CD4-positive, alpha-beta T cell treated with Interleukin-6 at 100 ng/mL for 8 hours (primary cell): ENCODE results near the gene FOXJ3.
"Not testable (repeated sequence)": the region's sequence is repeated elsewhere in the genome, so short reads cannot be mapped to it uniquely, and the experiment has no call there.

Source experiments
- DNase-seq: peaks from one replicate; pipeline ENCODE4 v3.0.0-alpha.2; 2020; ENCODE audit warnings: mixed read lengths, low spot score

The FOXJ3 gene

DNA sequence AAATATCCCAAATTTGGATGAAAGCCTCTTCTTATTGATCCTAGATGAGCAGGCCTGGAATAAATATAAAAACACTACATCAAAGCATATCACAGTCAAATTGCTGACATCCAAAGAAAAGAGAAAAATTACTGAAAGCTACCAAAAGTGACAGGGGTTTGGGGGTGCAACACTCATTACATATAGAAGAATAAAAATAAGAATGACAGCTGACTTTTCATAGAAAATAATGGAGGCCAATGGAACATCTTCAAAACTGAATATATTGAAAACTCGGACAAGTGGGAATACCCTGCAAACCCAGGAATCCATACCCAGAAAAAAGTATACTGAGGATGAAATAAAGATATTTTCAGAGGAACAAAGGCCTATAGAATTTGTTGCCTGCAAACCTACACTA is 84.0 kb downstream of the FOXJ3 start:
- no peak for DNase-seq

DNA sequence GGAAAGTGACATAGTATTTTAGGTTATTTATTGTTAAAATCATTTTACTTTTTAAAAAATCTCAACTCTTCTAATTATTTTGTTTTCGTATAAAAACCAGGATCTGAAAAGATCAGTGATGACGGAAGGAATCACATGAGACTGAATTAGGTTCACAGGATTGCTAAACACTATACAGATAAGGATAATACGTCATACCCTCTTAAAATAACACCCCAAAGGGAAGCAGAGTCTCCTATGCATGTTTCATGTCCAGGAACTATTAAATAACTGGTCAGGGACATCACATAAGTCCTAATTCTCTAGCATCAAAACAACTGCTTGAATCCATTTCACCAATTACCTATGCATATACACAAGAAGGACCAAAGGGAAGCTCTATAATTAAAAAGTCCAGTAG is 84.9 kb downstream of the FOXJ3 start:
- no peak for DNase-seq

DNA sequence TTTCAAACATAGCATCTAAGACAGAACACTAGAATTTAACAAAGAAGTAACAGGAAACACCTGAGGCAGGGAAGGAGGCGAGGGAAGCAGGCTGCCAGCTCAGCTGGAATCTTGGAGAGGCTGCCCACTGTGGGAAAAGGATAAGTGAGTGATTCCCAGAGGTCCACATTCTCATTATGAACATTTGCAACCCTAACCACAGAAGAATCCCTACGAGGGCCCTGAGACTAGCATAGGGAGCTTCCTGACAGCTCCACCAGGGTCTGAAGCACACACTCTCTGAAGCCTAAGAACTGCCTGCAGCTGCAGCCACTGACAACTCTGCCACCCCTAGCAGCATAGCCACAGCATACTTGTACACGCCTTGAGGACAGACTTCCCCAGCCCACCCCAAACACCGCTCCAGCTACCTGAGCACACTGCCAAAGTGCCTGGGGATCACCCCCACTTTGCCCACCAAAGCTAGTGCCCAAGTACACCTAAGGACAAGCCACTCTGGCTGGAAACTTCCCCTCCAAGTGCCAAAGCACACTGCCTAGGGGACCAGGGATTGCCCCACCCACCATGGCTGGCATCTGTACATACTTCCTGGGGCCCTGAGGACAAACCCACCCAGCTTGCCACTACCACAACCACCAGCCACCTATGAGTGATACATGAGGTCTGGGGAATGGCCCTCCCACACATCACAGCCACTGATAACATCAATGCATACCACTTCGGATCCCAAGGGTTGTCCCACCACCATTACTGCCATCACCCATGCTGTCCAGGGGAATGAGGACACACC is 93.9 kb downstream of the FOXJ3 start:
- no peak for DNase-seq

DNA sequence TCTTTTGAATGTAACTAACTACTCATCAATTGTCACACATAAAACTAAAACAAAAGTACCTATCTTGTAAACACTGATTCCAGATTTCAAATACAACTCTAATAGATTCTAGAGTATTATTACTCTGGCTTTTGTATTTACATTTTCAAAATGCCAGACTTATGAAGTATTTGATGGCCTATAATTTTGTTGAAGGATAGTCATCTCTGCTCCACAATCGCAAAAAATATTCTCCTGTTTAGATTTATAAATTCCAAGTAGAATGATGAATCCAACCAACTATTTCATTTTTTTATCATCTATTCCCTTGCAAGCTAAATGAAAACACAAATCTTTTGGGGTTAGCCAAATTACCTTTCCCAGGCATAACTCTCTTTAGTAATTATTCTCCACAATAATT is 95.5 kb downstream of the FOXJ3 start:
- no peak for DNase-seq

DNA sequence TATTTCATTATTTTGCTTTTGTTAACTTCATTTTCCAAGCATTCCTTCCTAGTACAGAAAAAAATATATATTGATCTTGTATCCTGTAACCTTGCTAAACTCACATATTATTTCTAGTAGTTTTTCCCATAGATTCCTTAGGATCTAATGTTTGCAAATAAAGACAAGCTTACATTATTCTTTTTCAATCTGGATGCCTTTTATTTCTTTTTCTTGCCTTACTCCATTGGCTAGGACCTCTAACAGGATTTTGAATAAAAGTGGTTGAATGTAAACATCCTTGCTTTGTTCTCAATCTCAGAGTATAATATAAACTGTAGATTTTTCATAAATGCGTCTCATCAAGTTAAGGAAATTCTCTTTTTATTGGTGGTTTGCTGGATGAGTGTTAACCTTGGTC is 96.0 kb downstream of the FOXJ3 start:
- DNase-seq: no peak

DNA sequence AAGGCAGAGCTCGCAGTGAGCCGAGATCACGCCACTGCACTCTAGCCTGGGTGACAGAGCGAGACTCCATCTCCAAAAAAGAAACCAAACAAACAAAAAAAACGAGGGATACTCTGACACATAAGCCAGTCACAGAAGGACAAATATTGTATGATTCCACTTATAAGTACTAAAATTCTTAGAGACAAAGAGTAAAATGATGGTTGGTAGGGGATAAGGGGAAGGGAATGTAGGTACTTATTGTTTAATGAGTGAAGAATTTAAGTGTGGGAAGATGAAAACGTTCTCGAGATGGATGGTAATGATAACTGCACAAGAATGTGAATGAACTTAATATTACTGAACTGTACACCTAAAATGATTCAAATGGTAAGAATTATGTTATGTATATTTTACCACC is 103.8 kb downstream of the FOXJ3 start:
- no peak for DNase-seq

DNA sequence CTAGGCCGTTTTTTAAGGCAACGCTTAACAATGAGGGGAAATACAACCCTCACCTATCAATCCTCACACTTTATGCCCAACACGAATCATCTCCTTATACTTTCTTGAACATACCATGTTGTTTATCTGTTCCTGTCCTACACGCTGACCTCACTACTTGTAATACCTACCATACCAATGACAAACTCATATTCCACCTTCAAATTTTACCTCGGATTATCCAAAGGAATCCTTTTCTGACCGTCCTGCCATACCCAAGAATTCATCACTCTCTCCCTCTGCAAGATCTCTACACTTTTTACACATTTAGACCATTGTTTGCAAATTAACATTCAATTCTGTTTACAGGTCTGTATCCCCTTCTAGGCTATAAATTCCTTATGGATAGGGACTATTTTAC is 106.1 kb downstream of the FOXJ3 start:
- no peak for DNase-seq

DNA sequence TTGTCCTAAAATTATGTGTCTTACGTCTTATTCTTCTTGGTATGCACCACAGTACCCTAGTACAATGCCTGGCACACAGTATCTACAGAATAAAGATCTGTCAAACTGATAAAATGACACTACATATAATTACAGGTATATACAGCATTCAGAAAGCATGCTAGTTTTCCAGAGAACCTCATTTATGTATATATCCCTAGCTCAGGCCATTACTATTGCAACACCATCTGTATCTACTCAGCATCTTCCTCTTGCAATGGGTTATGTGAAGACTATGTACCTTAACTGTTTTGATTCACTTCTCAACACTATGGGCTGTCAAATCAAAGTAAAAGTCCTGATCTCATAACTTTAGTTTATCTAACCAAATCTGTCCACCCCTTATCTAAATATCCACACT is 112.0 kb downstream of the FOXJ3 start:
- no peak for DNase-seq

DNA sequence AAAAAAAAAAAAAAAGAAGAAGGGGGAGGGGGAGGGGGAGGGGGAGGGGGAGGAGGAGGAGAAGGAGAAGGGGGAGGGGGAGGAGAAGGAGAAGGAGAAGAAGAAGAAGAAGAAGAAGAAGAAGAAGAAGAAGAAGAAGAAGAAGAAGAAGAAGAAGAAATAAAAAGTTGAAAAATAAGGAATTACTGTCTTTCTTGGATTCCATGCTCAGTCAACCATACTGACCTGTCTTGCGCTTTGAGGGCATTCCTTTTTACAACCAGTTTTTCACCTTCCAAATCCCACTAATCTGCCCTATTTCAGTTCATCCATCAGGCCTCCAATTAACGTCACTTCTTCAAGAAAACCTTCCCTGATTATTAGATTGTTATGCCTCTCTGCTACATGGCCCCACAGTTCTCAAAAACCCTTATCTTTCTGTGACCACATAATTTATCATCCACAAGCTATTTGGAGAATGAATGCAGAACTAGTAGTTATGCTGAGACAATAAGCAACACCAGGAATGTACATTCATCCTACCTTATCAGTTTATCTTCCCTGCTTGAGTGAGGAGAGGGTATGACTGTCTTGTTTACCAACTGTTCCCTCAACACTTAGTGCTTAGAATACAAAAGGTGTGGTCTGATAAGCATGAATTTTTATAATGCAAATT is 113.0 kb downstream of the FOXJ3 start:
- DNase-seq: no peak

DNA sequence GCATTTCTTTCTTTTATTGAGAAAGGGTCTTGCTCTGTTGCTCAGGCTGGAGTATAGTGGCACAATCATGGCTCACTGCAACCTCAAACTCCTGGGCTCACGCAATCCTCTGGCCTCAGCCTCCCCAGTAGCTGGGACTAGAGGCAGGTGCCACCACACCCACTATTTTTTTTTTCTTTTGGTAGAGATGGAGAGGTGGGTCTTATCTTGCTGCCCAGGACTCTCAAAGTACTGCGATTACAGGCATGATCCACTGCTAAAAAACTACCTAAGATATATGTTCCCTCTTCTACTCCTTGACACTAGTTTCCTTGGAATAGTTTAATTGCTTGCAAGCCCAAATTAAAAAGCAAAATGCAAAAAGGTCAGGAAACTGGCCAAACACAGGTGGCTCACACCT is 113.6 kb downstream of the FOXJ3 start:
- no peak for DNase-seq

DNA sequence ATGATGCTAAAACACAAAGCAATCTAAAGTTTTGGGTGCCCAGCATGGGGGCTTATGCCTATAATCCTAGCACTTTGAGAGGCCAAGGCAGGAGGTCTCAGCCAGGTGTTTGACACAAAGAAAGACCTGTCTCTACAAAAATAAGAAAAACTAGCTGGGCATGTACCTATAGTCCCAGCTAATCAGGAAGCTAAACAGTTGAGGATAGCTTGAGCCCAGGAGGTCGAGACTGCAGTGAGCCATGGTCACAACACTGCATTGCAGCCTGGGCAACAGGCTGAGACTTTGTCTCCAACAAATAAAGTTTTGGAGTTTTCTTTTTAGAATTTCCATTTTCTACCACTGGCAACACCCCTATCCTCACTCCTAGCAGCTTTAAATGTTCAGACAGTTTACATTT is 115.4 kb downstream of the FOXJ3 start:
- DNase-seq: no peak

DNA sequence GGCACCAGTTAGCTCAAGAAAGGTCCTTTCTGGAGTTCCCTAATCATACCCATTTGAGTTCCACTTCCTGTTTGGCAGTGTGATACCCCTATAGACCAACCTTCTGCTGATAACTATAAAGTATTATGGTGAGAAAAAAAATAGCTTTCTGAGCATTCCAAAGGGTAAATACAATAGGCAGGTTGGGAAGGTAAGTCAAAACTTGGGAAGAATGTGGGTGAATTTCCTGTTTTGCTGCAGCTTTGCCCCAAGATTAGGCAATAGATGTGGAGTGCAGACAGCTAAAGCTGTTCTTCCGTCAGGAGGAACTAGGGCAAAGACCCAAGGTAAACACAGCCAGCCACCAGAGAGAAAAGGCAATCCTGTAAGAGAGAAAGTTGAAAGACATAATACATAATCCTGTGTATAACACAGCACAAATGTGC is 120.6 kb downstream of the FOXJ3 start:
- DNase-seq: no peak

DNA sequence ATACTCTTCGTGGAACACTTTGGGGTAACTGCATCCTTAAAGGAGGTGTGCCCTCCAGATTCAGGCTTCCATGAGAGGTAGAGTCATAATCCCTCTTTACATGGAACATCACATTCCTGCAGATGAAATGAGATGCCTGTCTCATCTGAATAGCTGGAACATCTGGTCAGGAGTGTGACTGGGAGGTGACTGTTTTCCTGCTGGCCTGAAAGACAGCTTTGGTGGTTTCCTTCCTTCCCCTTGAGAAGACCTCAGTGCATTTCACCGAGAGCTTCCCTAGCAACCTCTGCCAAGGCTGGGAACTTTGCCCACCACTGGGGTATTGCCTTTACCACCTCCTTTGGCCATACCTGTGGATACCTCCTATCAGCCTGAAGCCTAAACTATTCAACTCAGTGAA is 123.8 kb downstream of the FOXJ3 start:
- no peak for DNase-seq

DNA sequence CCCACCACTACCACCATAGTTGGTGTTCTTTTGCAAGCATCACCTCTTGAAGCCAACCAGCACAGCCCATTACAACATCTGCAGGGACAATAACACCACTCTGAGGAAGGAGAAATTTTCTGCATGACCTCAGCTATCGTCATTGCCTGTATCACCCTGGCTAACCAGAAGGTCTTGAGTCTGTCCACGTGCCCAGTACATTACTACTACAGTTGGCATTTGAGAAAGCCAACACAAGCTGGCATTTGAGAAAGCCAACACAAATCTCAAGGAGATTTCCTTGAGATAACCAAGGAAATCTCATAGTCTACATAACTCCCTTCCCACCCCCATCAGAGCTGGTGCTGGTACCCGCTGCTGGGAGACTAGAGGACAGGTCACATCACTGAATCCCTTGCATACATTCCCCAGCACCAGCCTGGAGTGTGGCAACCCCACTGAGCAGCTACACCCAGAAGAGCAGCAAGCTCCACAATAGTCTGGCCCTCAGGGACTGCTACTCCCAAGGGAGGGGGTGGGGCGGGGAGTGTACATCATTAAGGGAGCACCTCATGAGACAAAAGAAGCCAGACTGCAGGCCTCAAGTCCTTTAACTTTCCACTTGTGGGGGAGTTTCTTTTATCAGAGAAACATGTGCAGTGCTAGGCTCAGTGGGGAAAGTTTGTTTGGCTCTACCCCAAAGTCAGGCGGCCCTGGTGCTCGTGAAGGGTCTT is 124.5 kb downstream of the FOXJ3 start:
- DNase-seq: no peak

DNA sequence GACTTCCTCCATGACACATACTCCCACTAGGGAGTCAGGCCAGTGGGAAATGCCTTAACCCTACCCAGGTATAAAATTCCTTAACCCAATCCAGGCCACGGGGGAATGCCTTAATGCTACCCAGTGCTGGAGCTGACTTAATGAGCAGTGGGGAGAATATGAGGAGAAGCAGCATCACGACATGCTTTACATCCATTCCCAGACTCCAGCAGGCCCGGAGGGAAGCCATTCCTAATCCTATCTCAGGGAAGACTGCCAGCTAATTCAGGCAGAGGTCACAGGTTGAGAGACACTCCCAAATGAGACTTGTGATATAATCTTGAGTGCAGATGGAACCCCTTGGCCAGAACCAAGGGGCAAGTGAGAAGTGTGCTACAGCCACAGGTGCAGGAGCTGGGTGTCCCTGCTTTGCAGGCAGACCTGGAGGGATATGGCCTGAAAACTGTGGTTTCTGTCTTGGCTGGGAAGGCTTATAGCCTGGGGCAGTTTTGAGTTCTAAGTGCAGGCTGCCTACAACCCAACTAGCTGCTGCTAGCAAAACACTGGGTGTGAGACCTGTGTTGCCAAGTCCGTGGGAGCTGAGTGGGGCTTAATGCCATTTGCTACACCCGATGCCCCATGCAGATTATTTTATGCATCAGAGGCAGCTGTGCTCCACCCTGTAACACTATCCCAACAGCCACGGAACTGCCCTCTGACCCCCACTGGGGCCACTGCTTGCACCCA is 125.3 kb downstream of the FOXJ3 start:
- no peak for DNase-seq

DNA sequence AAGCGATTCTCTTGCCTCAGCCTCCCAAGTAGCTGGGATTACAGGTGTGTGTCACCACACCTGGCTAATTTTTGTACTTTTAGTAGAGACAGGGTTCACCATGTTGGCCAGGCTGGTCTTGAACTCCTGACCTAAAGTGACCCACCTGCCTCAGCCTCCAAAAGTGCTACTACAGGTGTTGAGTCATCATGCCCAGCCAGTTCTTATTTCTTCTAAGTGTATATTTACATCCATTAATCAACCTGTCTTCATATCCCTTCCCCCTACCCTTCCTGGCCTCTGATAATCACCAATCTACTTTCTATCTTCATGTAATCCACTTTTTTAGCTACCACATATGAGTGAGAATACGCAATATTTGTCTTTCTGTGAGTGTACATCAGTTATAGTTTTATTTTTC is 128.1 kb downstream of the FOXJ3 start:
- DNase-seq: not testable (repeated sequence)

DNA sequence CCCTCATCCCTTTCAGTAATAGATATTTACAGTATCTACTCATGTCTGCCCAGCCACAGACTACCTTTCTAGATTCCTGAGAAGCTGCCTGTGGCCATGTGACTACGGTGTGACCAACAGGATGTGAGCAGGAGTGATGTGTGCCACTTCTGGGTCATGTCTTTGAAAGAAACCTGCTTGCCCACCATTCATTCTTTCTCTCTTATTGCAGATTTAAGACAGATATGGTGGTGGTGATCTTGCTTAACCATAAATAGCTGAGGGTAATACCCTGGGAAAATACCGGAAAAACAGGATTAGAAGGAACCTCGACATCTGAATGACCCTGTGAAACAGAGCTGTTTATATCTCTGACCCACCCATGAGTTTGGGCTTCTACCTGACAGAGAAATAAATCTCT is 128.9 kb downstream of the FOXJ3 start:
- DNase-seq: no peak

DNA sequence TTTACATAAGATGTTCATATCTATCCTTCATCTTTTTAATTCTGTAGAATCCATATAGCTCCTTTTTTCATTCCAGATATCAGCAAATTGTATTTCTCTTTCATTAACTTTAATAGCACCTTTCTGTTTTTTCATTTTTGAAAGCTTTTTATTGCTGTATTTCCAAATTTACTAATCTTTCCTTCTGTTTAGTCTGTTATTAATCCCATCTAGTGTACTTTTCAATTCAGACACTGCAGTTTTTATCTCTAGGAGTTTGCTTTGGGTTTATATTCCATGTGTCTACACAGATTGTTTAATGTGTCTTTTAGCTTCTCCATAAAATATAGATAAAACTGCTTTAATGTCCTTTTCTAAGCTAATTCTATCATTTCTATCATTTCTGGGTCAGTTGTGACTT is 133.0 kb downstream of the FOXJ3 start:
- DNase-seq: no peak

DNA sequence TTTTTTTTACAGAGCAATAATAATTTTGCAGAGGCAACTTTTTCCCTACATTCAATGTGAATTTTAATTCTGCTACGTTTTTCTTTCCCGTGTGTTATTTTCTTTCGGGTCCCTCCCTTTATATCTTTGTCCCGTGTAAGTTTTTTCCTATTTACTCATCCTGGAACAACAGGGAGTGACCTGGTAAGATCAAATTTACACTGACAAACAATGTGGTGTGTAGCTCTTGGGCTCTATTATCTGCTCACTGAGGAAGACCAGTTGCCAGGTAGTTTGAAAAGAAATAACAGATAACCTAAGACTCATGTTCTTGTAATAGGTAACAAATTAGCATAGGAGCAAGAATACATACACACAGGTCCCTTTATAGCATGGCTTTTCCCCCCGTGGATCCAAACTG is 136.8 kb downstream of the FOXJ3 start:
- no peak for DNase-seq

DNA sequence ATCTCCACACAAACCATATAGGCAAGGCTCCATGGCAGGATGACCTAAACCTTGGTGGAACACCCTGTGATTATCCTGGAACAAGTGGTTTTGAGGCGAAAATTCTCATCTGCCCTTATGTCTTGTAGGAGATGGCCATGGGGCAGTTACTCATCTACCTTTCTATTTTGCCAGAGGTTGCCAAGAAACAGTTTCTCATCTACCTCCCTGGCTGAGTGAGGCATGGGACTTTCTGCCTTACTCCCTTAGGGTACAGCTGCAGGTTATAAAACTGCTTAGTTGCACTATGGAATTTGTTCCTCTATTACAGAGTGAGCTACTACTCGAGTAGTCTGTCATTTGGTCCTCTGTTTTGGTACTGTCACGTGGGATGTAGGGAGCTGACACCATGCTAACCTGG is 139.2 kb downstream of the FOXJ3 start:
- no peak for DNase-seq

DNA sequence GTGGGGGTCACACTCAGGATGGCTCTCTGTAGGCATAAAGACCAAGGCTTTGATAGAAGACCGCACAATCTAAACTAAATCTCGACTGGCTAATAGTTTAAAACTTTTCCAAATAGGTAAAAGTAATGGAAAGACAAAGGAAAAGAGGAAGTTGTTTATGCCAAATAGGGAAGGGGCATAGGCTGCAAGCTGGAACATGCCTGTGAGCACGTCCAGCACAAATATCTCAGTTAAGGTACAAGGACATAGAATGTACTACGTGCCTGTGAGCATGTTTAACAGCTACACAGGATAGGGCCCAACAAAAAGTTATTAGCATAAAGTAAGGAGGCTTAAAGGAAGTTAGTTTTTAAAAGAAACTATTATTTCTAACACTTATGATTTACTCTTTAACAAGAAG is 142.9 kb downstream of the FOXJ3 start:
- no peak for DNase-seq

DNA sequence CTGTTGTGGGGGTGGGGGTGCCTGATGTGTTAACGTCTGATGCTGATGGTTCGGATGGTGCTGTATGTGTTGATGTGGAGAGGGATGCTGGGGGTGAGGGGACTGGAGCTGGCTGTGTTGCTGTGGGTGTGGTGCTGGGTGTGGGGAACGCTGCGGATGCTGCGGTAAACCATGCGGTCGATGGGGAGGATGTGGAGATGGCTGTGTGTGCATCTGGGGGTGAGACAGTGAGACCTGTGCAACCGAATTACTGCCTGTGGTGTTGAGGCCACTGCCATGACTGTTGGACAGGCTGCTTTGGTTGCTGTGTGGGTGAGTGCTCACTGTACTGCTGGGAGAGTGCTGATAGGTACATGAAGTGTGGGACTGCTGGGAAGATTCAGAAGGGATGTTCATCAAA is 143.7 kb downstream of the FOXJ3 start:
- no peak for DNase-seq
